Measurements from ENCODE around the gene MAJIN. TPM values are rescaled to one million over a fixed set of nuclear protein-coding genes. Genes with fewer than 3 reads are reported as not detected.

Gene MAJIN
- total and polyA plus RNA-seq, 9 of the 15 experiments (the other 6 are each of a cell fraction or from before 2014, with no cell fraction given), result 0.17 to 0.83 (median 0.24) TPM; not detected in 2

DNA sequence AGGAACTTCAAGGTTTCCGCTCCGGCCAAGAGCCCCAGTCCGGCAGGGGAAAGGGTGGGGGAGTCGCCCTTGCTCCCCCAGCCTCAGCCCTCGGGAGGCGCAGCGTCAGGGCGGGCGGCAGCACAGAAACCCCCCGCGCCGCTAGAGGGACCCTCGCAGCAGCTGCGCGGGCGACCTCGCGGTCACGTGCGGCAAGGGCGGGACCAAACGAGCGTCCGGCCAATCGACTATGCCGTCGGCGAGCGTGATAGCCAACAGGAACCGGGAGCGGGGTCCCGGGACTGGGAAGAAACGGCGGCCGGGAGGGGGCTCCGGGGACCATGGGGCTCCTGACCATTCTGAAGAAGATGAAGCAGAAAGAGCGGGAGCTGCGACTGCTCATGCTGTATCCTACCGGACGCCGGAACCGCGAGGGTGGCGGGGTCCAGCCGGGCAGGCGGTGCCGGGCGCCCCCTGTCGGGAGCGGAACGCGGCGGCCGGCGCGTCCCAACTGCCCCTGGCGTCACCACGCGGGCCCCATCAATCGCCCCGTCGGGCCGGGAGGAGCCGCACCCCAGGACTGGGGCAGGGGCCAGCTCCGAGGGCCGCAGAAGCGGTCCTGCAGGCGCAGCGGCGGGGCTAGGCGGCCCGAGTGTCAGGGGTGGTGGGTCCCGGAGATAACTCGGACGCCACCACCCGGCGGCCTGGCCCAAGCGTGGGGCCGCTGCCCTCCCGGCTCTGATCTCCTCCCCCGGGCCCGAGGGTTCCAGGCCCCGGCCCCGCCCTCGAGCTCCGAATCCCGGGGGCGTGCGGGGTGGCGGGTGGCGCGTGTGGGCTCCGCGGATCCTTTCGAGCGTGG lies 42.2 kb upstream of the MAJIN start, which contains the start of gene ARL2 (continued):
- TF ChIP-seq, protein P1, sequence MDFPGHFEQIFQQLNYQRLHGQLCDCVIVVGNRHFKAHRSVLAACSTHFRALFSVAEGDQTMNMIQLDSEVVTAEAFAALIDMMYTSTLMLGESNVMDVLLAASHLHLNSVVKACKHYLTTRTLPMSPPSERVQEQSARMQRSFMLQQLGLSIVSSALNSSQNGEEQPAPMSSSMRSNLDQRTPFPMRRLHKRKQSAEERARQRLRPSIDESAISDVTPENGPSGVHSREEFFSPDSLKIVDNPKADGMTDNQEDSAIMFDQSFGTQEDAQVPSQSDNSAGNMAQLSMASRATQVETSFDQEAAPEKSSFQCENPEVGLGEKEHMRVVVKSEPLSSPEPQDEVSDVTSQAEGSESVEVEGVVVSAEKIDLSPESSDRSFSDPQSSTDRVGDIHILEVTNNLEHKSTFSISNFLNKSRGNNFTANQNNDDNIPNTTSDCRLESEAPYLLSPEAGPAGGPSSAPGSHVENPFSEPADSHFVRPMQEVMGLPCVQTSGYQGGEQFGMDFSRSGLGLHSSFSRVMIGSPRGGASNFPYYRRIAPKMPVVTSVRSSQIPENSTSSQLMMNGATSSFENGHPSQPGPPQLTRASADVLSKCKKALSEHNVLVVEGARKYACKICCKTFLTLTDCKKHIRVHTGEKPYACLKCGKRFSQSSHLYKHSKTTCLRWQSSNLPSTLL (IDR thresholded peaks at IDR 0.05), result no peak
- TF ChIP-seq SLC30A9 (CRISPR knock-in tag; IDR thresholded peaks at IDR 0.05), result no peak
- peak; percentile 93 for TF ChIP-seq U2AF1 (optimal IDR thresholded peaks at IDR 0.05; ENCODE audit: low read depth, low read length)
- TF ChIP-seq FOXJ2 (tag; IDR thresholded peaks at IDR 0.05), result no peak
- TF ChIP-seq SUPT5H (IDR thresholded peaks at IDR 0.05), result no peak; the same call in 1 of the 2 replicates
- TF ChIP-seq PCBP2 (IDR thresholded peaks at IDR 0.05; ENCODE audit: low read depth, low read length, poor library complexity, severe bottlenecking), result no peak
- TF ChIP-seq NFYB (IDR thresholded peaks at IDR 0.05; ENCODE audit: extremely low read depth, insufficient read length), result peak; percentile 63
- TF ChIP-seq, protein P2, sequence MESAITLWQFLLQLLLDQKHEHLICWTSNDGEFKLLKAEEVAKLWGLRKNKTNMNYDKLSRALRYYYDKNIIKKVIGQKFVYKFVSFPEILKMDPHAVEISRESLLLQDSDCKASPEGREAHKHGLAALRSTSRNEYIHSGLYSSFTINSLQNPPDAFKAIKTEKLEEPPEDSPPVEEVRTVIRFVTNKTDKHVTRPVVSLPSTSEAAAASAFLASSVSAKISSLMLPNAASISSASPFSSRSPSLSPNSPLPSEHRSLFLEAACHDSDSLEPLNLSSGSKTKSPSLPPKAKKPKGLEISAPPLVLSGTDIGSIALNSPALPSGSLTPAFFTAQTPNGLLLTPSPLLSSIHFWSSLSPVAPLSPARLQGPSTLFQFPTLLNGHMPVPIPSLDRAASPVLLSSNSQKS (CRISPR knock-in tag; IDR thresholded peaks at IDR 0.05), result no peak
- no peak for TF ChIP-seq ZNF41 (CRISPR knock-in tag; conservative IDR thresholded peaks at IDR 0.05)
- no peak for TF ChIP-seq CREB5 (CRISPR knock-in tag; IDR thresholded peaks at IDR 0.05)
- TF ChIP-seq NFXL1 (CRISPR knock-in tag; IDR thresholded peaks at IDR 0.05), result no peak
- no peak for TF ChIP-seq SIRT6 (IDR thresholded peaks at IDR 0.05; ENCODE audit: low read depth, low read length)
- TF ChIP-seq ZNF224 (CRISPR knock-in tag; IDR thresholded peaks at IDR 0.05), result peak; percentile 94
- TF ChIP-seq CXXC5 (CRISPR knock-in tag; IDR thresholded peaks at IDR 0.05), result peak; percentile 96
- TF ChIP-seq ZNF431 (CRISPR knock-in tag; IDR thresholded peaks at IDR 0.05), result peak; percentile 95
- TF ChIP-seq SRF (CRISPR knock-in tag; IDR thresholded peaks at IDR 0.05), result no peak; a peak in 1 of 4 replicates
- 0 out of 2 replicates have a peak, but pooled peaks have one; percentile 2 for TF ChIP-seq HDAC2 (IDR thresholded peaks at IDR 0.05)
- TF ChIP-seq ZNF124 (CRISPR knock-in tag; IDR thresholded peaks at IDR 0.05), result peak; percentile 86; the same call in 1 of the 2 replicates
- no peak for TF ChIP-seq SRSF7 (optimal IDR thresholded peaks at IDR 0.05; ENCODE audit: low read depth, low read length)
- no peak for TF ChIP-seq MEF2A (IDR thresholded peaks at IDR 0.05; ENCODE audit: control insufficient read depth, low read depth, low read length)
- peak; percentile 92 for TF ChIP-seq SMAD4 (CRISPR knock-in tag; conservative IDR thresholded peaks at IDR 0.05)
- TF ChIP-seq HINFP (tag; conservative IDR thresholded peaks at IDR 0.05; ENCODE audit: low read depth), result peak; percentile 35; the same call in 1 of the 2 replicates

Measured in K562 (cell line).